ENCODE data around the gene KCNIP1.

The KCNIP1 gene

DNA sequence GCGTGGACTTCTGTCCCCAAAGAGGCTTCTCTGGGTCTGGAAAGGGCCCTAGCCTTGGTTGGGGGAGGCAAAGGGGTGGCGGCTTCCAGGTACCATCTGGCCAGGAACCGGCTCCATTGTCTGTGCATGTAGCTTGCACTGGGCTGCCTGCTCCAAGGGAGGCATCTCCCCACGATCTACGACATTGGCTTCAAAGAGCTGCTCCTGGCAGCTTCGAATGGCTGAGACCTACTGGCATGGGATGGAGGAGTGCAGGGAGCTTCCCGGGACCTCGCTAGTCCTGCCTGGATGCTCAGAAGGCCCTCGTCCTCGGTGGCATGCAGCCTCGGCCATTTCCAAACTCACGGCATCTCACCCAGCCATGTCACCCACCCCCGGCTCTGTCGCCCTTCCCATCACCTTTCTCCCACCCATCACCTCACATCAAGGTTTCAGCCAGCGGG is 137.8 kb downstream of the KCNIP1 start:
- Histone ChIP-seq H3K4me3 (ENCODE audit: low read depth, low read length) (no peak overlapping the region), H3K27ac (ENCODE audit: extremely low read depth, low read depth, low read length) (no peak overlapping the region), H3K36me3 (ENCODE audit: control insufficient read depth in 2 of 2, insufficient read depth in 1 of 2, low read length in 2 of 2) (no peaks in the 10 kb centered on the region), H3K9me3 (ENCODE audit: control insufficient read depth, insufficient read depth, low read depth, low read length) (no peaks in the 10 kb centered on the region), H3K4me1 (ENCODE audit: control insufficient read depth, insufficient read depth, low read length) (no peaks in the 10 kb centered on the region)
- TF ChIP-seq ZBTB7A (tag by site-specific recombination; IDR thresholded peaks at IDR 0.05; ENCODE audit: low read depth) (no peak), OVOL3 (tag by site-specific recombination; IDR thresholded peaks at IDR 0.05) (no peak), ZFHX2 (tag by site-specific recombination; conservative IDR thresholded peaks at IDR 0.05) (no peak), ZNF658 (tag by site-specific recombination; IDR thresholded peaks at IDR 0.05) (no peak), ZNF510 (tag by site-specific recombination; IDR thresholded peaks at IDR 0.05; ENCODE audit: insufficient replicate concordance) (no peak), ZNF558 (tag by site-specific recombination; IDR thresholded peaks at IDR 0.05) (no peak), GLI4 (tag by site-specific recombination; IDR thresholded peaks at IDR 0.05) (no peak), ZNF791 (tag by site-specific recombination; IDR thresholded peaks at IDR 0.05) (no peak), ZNF214 (tag by site-specific recombination; IDR thresholded peaks at IDR 0.05; ENCODE audit: borderline replicate concordance) (no peak), ZNF341 (tag by site-specific recombination; IDR thresholded peaks at IDR 0.05; ENCODE audit: low read depth) (no peak), ZNF830 (tag by site-specific recombination; IDR thresholded peaks at IDR 0.05; ENCODE audit: low read depth) (no peak), TRIM28 (IDR thresholded peaks at IDR 0.05; ENCODE audit: borderline replicate concordance, low read length) (no peak), ZNF112 (tag by site-specific recombination; IDR thresholded peaks at IDR 0.05) (no peak), ZNF121 (tag by site-specific recombination; IDR thresholded peaks at IDR 0.05) (no peak)
- TF ChIP-seq, protein P1, sequence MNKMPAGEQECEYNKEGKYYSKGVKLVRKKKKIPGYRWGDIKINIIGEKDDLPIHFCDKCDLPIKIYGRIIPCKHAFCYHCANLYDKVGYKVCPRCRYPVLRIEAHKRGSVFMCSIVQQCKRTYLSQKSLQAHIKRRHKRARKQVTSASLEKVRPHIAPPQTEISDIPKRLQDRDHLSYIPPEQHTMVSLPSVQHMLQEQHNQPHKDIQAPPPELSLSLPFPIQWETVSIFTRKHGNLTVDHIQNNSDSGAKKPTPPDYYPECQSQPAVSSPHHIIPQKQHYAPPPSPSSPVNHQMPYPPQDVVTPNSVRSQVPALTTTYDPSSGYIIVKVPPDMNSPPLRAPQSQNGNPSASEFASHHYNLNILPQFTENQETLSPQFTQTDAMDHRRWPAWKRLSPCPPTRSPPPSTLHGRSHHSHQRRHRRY (tag by site-specific recombination; IDR thresholded peaks at IDR 0.05) = no peak
- TF ChIP-seq, protein P2, sequence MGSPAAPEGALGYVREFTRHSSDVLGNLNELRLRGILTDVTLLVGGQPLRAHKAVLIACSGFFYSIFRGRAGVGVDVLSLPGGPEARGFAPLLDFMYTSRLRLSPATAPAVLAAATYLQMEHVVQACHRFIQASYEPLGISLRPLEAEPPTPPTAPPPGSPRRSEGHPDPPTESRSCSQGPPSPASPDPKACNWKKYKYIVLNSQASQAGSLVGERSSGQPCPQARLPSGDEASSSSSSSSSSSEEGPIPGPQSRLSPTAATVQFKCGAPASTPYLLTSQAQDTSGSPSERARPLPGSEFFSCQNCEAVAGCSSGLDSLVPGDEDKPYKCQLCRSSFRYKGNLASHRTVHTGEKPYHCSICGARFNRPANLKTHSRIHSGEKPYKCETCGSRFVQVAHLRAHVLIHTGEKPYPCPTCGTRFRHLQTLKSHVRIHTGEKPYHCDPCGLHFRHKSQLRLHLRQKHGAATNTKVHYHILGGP (tag by site-specific recombination; IDR thresholded peaks at IDR 0.05) = no peak
- TF ChIP-seq, protein P3, sequence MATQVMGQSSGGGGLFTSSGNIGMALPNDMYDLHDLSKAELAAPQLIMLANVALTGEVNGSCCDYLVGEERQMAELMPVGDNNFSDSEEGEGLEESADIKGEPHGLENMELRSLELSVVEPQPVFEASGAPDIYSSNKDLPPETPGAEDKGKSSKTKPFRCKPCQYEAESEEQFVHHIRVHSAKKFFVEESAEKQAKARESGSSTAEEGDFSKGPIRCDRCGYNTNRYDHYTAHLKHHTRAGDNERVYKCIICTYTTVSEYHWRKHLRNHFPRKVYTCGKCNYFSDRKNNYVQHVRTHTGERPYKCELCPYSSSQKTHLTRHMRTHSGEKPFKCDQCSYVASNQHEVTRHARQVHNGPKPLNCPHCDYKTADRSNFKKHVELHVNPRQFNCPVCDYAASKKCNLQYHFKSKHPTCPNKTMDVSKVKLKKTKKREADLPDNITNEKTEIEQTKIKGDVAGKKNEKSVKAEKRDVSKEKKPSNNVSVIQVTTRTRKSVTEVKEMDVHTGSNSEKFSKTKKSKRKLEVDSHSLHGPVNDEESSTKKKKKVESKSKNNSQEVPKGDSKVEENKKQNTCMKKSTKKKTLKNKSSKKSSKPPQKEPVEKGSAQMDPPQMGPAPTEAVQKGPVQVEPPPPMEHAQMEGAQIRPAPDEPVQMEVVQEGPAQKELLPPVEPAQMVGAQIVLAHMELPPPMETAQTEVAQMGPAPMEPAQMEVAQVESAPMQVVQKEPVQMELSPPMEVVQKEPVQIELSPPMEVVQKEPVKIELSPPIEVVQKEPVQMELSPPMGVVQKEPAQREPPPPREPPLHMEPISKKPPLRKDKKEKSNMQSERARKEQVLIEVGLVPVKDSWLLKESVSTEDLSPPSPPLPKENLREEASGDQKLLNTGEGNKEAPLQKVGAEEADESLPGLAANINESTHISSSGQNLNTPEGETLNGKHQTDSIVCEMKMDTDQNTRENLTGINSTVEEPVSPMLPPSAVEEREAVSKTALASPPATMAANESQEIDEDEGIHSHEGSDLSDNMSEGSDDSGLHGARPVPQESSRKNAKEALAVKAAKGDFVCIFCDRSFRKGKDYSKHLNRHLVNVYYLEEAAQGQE (tag by site-specific recombination; IDR thresholded peaks at IDR 0.05) = no peak
- TF ChIP-seq, protein P4, sequence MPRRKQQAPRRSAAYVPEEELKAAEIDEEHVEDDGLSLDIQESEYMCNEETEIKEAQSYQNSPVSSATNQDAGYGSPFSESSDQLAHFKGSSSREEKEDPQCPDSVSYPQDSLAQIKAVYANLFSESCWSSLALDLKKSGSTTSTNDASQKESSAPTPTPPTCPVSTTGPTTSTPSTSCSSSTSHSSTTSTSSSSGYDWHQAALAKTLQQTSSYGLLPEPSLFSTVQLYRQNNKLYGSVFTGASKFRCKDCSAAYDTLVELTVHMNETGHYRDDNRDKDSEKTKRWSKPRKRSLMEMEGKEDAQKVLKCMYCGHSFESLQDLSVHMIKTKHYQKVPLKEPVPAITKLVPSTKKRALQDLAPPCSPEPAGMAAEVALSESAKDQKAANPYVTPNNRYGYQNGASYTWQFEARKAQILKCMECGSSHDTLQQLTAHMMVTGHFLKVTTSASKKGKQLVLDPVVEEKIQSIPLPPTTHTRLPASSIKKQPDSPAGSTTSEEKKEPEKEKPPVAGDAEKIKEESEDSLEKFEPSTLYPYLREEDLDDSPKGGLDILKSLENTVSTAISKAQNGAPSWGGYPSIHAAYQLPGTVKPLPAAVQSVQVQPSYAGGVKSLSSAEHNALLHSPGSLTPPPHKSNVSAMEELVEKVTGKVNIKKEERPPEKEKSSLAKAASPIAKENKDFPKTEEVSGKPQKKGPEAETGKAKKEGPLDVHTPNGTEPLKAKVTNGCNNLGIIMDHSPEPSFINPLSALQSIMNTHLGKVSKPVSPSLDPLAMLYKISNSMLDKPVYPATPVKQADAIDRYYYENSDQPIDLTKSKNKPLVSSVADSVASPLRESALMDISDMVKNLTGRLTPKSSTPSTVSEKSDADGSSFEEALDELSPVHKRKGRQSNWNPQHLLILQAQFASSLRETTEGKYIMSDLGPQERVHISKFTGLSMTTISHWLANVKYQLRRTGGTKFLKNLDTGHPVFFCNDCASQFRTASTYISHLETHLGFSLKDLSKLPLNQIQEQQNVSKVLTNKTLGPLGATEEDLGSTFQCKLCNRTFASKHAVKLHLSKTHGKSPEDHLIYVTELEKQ (tag by site-specific recombination; IDR thresholded peaks at IDR 0.05; ENCODE audit: borderline replicate concordance) = no peak
- TF ChIP-seq, protein P5, sequence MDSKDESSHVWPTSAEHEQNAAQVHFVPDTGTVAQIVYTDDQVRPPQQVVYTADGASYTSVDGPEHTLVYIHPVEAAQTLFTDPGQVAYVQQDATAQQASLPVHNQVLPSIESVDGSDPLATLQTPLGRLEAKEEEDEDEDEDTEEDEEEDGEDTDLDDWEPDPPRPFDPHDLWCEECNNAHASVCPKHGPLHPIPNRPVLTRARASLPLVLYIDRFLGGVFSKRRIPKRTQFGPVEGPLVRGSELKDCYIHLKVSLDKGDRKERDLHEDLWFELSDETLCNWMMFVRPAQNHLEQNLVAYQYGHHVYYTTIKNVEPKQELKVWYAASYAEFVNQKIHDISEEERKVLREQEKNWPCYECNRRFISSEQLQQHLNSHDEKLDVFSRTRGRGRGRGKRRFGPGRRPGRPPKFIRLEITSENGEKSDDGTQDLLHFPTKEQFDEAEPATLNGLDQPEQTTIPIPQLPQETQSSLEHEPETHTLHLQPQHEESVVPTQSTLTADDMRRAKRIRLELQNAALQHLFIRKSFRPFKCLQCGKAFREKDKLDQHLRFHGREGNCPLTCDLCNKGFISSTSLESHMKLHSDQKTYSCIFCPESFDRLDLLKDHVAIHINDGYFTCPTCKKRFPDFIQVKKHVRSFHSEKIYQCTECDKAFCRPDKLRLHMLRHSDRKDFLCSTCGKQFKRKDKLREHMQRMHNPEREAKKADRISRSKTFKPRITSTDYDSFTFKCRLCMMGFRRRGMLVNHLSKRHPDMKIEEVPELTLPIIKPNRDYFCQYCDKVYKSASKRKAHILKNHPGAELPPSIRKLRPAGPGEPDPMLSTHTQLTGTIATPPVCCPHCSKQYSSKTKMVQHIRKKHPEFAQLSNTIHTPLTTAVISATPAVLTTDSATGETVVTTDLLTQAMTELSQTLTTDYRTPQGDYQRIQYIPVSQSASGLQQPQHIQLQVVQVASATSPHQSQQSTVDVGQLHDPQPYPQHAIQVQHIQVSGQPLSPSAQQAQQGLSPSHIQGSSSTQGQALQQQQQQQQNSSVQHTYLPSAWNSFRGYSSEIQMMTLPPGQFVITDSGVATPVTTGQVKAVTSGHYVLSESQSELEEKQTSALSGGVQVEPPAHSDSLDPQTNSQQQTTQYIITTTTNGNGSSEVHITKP (tag by site-specific recombination; IDR thresholded peaks at IDR 0.05) = no peak
- ChIA-PET POLR2A (no interaction called here), CTCF (interaction anchor here (0.7 to 3.5 kb wide), 2 partner anchors 8 to 332 kb away, joined by 4 to 16 read pairs; no protein-coding TSS in a partner anchor)

Data from HEK293 (cell line).